Choroid plexus epithelial cell (primary cell): Measurements from ENCODE around the gene TNFAIP3.

Experiments used
- DNase-seq: peaks from one replicate; pipeline ENCODE4 v3.0.0-alpha.2; 2010; ENCODE audit warnings: low read depth
- H3K4me3 ChIP-seq: 2 replicates; pipeline ENCODE4 v1.5.1; 2011; ENCODE audit warnings: low read depth, mild to moderate bottlenecking, control low read depth, low read length, moderate library complexity
- TF ChIP-seq, protein P1 (sequence below): conservative IDR thresholded peaks from 2 replicates; pipeline ENCODE4 v1.5.1; 2011; ENCODE audit warnings: low read depth, mild to moderate bottlenecking, control low read depth, inconsistent platforms, low read length, moderate library complexity

The TNFAIP3 gene

DNA sequence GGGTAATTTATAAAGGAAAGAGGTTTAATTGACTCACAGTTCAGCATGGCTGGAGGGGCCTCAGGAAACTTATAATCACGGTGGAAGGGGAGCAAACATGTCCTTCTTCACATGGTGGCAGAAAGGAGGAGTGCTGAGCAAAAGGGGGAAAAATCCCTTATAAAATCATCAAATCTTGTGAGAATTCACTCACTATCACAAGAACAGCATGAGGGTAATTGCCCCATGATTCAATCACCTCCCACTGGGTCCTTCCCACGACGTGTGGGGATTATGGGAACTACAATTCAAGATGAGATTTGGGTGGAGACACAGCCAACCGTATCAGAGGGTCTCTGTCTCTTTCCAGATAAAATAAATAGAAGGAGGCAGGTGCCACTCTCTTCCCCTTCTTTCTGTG, 48.7 kb downstream of the TNFAIP3 start:
- DNase-seq = no peak
- TF ChIP-seq, protein P1, sequence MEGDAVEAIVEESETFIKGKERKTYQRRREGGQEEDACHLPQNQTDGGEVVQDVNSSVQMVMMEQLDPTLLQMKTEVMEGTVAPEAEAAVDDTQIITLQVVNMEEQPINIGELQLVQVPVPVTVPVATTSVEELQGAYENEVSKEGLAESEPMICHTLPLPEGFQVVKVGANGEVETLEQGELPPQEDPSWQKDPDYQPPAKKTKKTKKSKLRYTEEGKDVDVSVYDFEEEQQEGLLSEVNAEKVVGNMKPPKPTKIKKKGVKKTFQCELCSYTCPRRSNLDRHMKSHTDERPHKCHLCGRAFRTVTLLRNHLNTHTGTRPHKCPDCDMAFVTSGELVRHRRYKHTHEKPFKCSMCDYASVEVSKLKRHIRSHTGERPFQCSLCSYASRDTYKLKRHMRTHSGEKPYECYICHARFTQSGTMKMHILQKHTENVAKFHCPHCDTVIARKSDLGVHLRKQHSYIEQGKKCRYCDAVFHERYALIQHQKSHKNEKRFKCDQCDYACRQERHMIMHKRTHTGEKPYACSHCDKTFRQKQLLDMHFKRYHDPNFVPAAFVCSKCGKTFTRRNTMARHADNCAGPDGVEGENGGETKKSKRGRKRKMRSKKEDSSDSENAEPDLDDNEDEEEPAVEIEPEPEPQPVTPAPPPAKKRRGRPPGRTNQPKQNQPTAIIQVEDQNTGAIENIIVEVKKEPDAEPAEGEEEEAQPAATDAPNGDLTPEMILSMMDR = no peak

DNA sequence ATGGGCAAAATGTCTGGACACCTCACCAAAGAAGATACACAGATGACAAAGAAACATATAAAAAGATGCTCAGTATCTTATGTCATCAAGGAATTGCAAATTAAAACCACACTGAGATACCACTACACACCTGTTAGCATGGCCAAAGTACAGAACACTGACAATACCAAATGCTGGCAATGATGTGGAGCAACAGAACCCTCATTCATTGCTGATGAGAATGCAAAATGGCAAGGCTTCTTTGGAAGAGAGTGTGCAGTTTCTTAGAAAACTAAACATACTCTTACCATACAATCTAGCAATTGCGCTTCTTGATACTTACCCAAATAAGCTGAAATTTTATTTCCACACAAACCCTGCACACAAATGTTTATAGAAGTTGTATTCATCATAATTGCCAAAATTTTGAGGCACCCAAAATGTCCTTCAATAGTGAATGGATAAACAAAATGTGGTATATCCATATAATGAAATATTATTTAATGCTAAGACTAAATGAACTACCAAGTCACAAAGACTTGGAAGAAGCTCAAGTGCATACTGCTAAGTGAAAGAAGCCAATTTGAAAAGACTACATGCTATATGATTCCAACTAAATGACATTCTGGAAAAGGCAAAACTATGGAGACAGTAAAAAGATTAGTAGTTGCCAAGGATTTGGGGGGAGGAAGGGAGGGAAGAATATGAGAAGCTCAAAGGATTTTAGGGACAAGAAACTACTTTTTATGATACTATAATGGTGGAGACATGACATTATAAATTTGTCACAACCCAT, 50.7 kb downstream of the TNFAIP3 start:
- DNase-seq = no peak
- TF ChIP-seq, protein P1 = no peak
- no peak overlapping the region for H3K4me3 ChIP-seq

More for the DNA sequence above, 48.7 kb downstream of the TNFAIP3 start:
- no peak overlapping the region for H3K4me3 ChIP-seq

DNA sequence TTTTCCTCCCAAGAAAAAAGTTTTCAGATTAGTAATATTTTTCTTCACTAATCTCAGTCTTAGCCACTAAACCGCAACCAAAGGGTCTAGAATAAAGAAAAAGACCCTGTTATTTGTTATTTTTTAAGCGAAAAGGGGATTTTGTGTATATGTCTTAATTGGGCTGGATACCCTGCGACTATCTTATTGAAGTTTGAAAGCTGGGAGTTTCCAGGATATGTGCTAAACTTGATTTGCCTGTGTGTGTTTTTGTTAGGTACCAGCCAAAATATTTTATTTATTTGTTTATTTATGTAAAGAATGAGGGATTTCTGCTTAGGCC, 52.4 kb downstream of the TNFAIP3 start:
- no peak overlapping the region for H3K4me3 ChIP-seq
- TF ChIP-seq, protein P1 = no peak
- DNase-seq = no peak

DNA sequence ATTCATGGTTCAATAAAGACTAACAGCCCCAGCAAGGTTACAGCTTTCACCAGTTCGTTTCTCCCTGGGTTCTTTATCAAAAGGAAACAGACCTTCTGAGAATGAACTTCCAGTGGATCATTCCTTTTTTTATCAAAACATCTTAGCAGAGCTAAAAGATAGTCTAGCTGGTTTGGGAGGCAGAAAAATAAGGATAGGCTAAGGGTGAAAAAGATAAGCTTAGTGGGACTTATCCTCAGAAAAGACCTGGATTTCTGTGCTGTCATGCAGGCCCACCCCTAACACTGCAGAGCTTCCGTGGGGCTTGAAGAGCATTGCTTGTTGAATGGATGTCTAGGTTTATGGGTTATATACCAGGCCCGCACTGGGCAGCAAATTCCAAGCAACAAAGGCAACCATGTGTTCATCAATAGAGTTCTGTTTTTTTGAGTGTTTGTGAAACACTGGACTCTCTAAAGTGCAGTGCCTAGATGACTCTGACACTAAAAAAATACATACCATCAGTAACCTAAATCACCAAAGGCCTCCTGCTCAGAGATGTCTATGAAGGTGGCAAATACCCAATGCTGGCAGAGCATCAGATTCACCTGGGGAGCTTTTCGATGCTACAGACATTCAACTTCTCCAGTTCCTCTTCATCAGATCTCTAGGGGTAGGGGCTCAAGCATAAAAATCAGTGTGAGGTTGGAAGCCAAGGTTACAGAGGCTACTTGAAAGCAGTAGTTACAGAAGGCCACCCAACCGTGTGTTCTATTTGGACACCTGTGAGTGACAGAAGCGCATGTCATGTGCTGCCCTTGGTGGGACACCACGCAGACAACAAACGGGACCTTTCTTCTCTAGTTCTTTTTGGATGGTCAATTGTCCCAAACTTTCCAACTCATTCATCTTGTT, 53.0 kb downstream of the TNFAIP3 start:
- no peak for DNase-seq
- no peak overlapping the region for H3K4me3 ChIP-seq
- TF ChIP-seq, protein P1 = no peak

DNA sequence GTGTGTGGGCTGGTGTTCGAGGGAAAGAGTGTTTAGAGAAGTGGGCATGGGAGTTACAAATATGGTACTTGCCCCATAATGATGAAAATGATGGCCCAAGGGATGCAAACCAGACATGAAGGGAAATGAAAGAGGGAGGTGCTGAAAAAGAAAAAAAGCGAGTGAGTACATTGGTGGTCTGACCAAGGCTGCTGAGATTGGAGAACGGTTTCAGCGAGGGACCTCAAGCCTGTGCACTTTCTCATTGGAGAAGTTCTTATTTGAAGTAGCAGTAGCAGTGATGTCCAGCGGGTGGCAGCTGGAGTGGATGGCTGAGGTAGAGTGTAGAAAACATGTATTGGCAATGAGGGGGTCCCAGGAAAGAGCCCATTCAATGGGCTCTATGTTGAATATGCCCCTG, 54.8 kb downstream of the TNFAIP3 start:
- H3K4me3 ChIP-seq = no peak overlapping the region
- TF ChIP-seq, protein P1 = peak; percentile 45
- DNase-seq = peak; percentile 27

DNA sequence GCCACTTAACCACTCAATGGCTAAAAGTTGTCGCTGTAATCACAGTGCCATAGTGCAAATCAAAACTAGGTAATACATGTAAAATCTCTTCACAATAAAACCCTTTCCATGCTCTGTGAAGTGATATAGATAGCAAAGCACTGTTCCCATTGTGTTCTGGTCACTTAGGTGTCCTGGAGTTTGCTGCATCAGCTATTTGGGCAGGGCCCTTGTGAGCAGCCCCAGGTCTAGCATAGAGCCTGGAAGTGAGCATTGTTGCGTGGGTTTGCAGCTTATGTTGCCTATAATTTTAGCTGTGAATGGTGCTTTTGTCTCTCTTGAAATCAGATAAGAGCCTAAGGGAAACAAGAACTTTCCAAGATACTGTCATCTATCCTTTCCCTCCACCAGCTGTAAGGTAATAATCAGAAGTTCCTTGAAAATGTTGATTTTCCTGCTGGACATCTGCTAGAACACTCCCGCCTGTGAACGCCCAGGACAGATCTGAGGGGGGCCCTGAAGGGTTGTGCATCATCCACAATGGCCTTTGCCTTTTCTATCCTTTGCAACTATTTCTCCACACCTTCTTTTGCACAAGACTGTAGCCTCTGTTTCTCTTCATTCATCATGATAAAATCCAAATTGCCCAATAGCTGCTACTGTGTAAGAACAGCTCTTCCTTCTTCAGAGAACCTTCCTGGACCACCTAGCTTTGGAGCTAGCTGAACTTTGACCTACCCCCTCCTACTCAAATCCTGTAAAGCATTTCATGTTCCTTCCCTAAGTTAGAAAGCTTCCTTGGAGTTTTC, 57.0 kb downstream of the TNFAIP3 start:
- DNase-seq = peak; percentile 34
- TF ChIP-seq, protein P1 = no peak
- H3K4me3 ChIP-seq = no peak overlapping the region
